MM.1S (cell line): ENCODE measurements around the gene SIK2.

ENCODE experiments used
- EZH2 ChIP-seq: fragments of 300-600 bp; sonication (generic); optimal IDR thresholded peaks from 2 replicates; pipeline ENCODE3; 2017; ENCODE audit warnings: low read depth, mild to moderate bottlenecking, antibody characterized with exemption, low read length, mixed read lengths
- EZH2phosphoT487 ChIP-seq: fragments of 300-600 bp; sonication (generic); IDR thresholded peaks from 2 replicates; pipeline ENCODE4 v1.6.1; 2018; ENCODE audit warnings: antibody characterized with exemption, low read length
- TF ChIP-seq, protein P1 (sequence below): fragments of 300-600 bp; sonication (generic); IDR thresholded peaks from 2 replicates; pipeline ENCODE4 v1.5.1; 2016; ENCODE audit warnings: antibody characterized with exemption, low read length, mixed read lengths

DNA sequence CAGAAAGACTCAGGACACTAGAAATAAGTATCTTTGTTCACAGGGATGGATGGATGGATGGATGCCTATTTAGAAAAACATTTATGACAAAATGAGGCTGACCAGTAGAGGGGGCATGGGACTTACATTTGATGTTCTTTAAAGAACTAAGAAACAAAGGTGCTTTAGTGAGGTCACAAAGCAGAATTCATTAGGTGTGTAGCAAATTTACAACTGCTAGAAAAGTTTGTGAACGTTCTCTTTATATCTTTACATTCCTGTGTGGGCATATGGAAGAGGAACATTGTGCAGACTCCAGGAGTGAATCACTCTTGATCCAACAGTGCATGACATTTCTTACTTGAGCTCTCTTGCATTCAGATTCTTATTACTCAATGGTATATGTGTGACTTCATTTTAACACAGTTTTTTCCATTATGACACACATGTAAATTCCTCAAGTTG is 15.8 kb upstream of the SIK2 start:
- TF ChIP-seq, protein P1, sequence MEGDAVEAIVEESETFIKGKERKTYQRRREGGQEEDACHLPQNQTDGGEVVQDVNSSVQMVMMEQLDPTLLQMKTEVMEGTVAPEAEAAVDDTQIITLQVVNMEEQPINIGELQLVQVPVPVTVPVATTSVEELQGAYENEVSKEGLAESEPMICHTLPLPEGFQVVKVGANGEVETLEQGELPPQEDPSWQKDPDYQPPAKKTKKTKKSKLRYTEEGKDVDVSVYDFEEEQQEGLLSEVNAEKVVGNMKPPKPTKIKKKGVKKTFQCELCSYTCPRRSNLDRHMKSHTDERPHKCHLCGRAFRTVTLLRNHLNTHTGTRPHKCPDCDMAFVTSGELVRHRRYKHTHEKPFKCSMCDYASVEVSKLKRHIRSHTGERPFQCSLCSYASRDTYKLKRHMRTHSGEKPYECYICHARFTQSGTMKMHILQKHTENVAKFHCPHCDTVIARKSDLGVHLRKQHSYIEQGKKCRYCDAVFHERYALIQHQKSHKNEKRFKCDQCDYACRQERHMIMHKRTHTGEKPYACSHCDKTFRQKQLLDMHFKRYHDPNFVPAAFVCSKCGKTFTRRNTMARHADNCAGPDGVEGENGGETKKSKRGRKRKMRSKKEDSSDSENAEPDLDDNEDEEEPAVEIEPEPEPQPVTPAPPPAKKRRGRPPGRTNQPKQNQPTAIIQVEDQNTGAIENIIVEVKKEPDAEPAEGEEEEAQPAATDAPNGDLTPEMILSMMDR, result peak; percentile 61
- TF ChIP-seq EZH2phosphoT487 (no peak), EZH2 (no peak)
